Tibial nerve (tissue), 4 donors: ENCODE results near the gene CADPS2. TPM values are rescaled to one million over a fixed set of nuclear protein-coding genes. Genes with fewer than 3 reads are reported as not detected.

Experiments
- DNase-seq, 2 donors: peaks; one replicate each; pipeline ENCODE4 v3.0.0-alpha.2; 2019; ENCODE audit warnings: low spot score in 2 of 2
- H3K27ac ChIP-seq, 4 donors: fragments of 200-600 bp; sonication (generic) in 3 of 4; one replicate each; pipeline ENCODE4 v1.5.1; 2017 to 2019; ENCODE audit warnings: mild to moderate bottlenecking in 1 of 4
- H3K27me3 ChIP-seq, 2 donors: fragments of 200-600 bp; sonication (generic) in 1 of 2; one replicate each; pipeline versions ENCODE4 v1.5.1 to v1.6.0; 2017 to 2019
- H3K36me3 ChIP-seq, 3 donors: fragments of 200-600 bp; sonication (generic); one replicate each; pipeline ENCODE4 v1.5.1; 2018 to 2019
- H3K4me1 ChIP-seq, 4 donors: fragments of 200-600 bp; sonication (generic) in 3 of 4; one replicate each; pipeline ENCODE4 v1.5.1; 2017 to 2019
- H3K4me3 ChIP-seq, 4 donors: fragments of 200-600 bp; sonication (generic) in 3 of 4; one replicate each; pipeline ENCODE4 v1.5.1; 2017 to 2019; ENCODE audit warnings: mild to moderate bottlenecking in 1 of 4, moderate library complexity in 1 of 4
- H3K9me3 ChIP-seq, 4 donors: fragments of 200-600 bp; sonication (generic) in 3 of 4; one replicate each; pipeline ENCODE4 v1.5.1; 2017 to 2019
- CTCF ChIP-seq, 5 experiments: fragments of 200-600 bp in 3 of 5; fragments of 450-650 bp in 2 of 5; sonication (generic) in 3 of 5; IDR thresholded peaks; one replicate each; pipeline ENCODE4 v1.5.1; 2016 to 2019; ENCODE audit warnings: antibody characterized with exemption in 5 of 5, mild to moderate bottlenecking in 3 of 5, moderate library complexity in 2 of 5
- EP300 ChIP-seq, 2 donors: sonication (generic); formaldehyde crosslinking; IDR thresholded peaks; one replicate each; pipeline ENCODE4 v1.6.1; 2017; ENCODE audit warnings: antibody characterized with exemption in 2 of 2, mild to moderate bottlenecking in 1 of 2
- POLR2A ChIP-seq, 2 donors: fragments of 450-650 bp; IDR thresholded peaks; one replicate each; pipeline ENCODE4 v1.6.1; 2017; ENCODE audit warnings: antibody characterized with exemption in 2 of 2, mild to moderate bottlenecking in 2 of 2, moderate library complexity in 2 of 2
- WGBS, 2 donors: methylation state at CpG; one replicate each; pipeline ENCODE4 v1.1.5; 2018; 5-methylcytosine and 5-hydroxymethylcytosine counted together
- total RNA-seq, 4 donors: library from RNA; depleted of rRNA; stranded (reverse); fragments of >200 nt; gene quantifications; one replicate each; pipeline ENCODE4 v1.1.0, GENCODE V29; 2016

CADPS2 gene
- total RNA-seq, 4 donors from 2014 or later, result 20.3 to 44.4 (median 27.1) TPM

GRCh38 chr7:122556219-122556618 lies 330.0 kb downstream of the CADPS2 start:
- Histone ChIP-seq H3K9me3 (no peaks in the 10 kb centered on the region), H3K36me3 (no peaks in the 10 kb centered on the region), H3K27me3 (no peaks in the 10 kb centered on the region), H3K4me1 (no peaks in the 10 kb centered on the region), H3K27ac (no peak overlapping the region), H3K4me3 (no peak overlapping the region)
- DNase-seq, result no peak
- no peak for TF ChIP-seq POLR2A (IDR thresholded peaks at IDR 0.05)
- no peak for TF ChIP-seq CTCF (IDR thresholded peaks at IDR 0.05)
- no peak for TF ChIP-seq EP300 (IDR thresholded peaks at IDR 0.05)

GRCh38 chr7:122553761-122554160 lies 332.5 kb downstream of the CADPS2 start:
- H3K27me3 ChIP-seq, result no peaks in the 10 kb centered on the region
- H3K9me3 ChIP-seq, result no peaks in the 10 kb centered on the region
- H3K27ac ChIP-seq, result no peak overlapping the region
- no peak overlapping the region for H3K4me3 ChIP-seq
- H3K36me3 ChIP-seq, result no peaks in the 10 kb centered on the region
- no peak for TF ChIP-seq EP300 (IDR thresholded peaks at IDR 0.05)
- TF ChIP-seq CTCF (IDR thresholded peaks at IDR 0.05), result no peak
- no peak for TF ChIP-seq POLR2A (IDR thresholded peaks at IDR 0.05)
- H3K4me1 ChIP-seq, result no peaks in the 10 kb centered on the region
- DNase-seq, result no peak
- 49 to 54% methylated on average over 1 of the region's 1 CpG for WGBS, 2 donors

- Histone ChIP-seq H3K4me3 (no peak overlapping the region), H3K27ac (no peak overlapping the region), H3K27me3 (no peaks in the 10 kb centered on the region), H3K4me1 (no peaks in the 10 kb centered on the region), H3K36me3 (no peaks in the 10 kb centered on the region), H3K9me3 (no peaks in the 10 kb centered on the region)
- TF ChIP-seq CTCF (IDR thresholded peaks at IDR 0.05) (no peak), EP300 (IDR thresholded peaks at IDR 0.05) (no peak), POLR2A (IDR thresholded peaks at IDR 0.05) (no peak)
- DNase-seq, result no peak
Observed at GRCh38 chr7:122552769-122553168, 333.5 kb downstream of the CADPS2 start.

GRCh38 chr7:122550545-122550944 lies 335.7 kb downstream of the CADPS2 start:
- TF ChIP-seq POLR2A (IDR thresholded peaks at IDR 0.05) (no peak), CTCF (IDR thresholded peaks at IDR 0.05) (no peak)
- Histone ChIP-seq H3K27me3 (no peaks in the 10 kb centered on the region), H3K4me3 (no peak overlapping the region), H3K36me3 (no peaks in the 10 kb centered on the region), H3K27ac (no peak overlapping the region), H3K4me1 (no peaks in the 10 kb centered on the region), H3K9me3 (no peaks in the 10 kb centered on the region)
- DNase-seq, result no peak
- 82 to 83% methylated on average over 1 of the region's 1 CpG for WGBS, 2 donors

GRCh38 chr7:122549578-122549977 lies 336.7 kb downstream of the CADPS2 start:
- no peak for TF ChIP-seq EP300 (IDR thresholded peaks at IDR 0.05)
- no peak for TF ChIP-seq POLR2A (IDR thresholded peaks at IDR 0.05)
- no peak for TF ChIP-seq CTCF (IDR thresholded peaks at IDR 0.05)
- no peak overlapping the region for H3K4me3 ChIP-seq
- H3K4me1 ChIP-seq, result no peaks in the 10 kb centered on the region
- no peaks in the 10 kb centered on the region for H3K36me3 ChIP-seq
- WGBS, 2 donors, result 78% methylated on average over 5 of the region's 5 CpGs
- DNase-seq, result no peak
- no peak overlapping the region for H3K27ac ChIP-seq
- H3K9me3 ChIP-seq, result no peaks in the 10 kb centered on the region
- no peaks in the 10 kb centered on the region for H3K27me3 ChIP-seq
